Measurements from ENCODE around the gene CEP131.

Gene CEP131

GRCh38 chr17:81165246-81166032, 57.3 kb downstream of the CEP131 start, which contains the start of gene PVALEF (continued):
- TF ChIP-seq ZNF148 (tag by site-specific recombination; IDR thresholded peaks at IDR 0.05; ENCODE audit: borderline replicate concordance) (no peak), ZEB2 (tag by site-specific recombination; IDR thresholded peaks at IDR 0.05) (peak; percentile 69; the same call in 1 of the 2 replicates), ZNF423 (tag by site-specific recombination; IDR thresholded peaks at IDR 0.05) (0 out of 2 replicates have a peak, but pooled peaks have one; percentile 13), KLF8 (tag by site-specific recombination; IDR thresholded peaks at IDR 0.05) (no peak), ZNF76 (tag by site-specific recombination; IDR thresholded peaks at IDR 0.05; ENCODE audit: borderline replicate concordance, low read depth) (peak; percentile 17; the same call in 1 of the 2 replicates), ZNF157 (tag by site-specific recombination; IDR thresholded peaks at IDR 0.05) (no peak), ZNF398 (tag by site-specific recombination; IDR thresholded peaks at IDR 0.05) (0 out of 2 replicates have a peak, but pooled peaks have one; percentile 20), ZNF24 (tag by site-specific recombination; IDR thresholded peaks at IDR 0.05) (no peak), ZNF248 (tag by site-specific recombination; IDR thresholded peaks at IDR 0.05) (no peak), ZNF514 (tag by site-specific recombination; IDR thresholded peaks at IDR 0.05) (no peak), SCRT1 (tag by site-specific recombination; IDR thresholded peaks at IDR 0.05; ENCODE audit: borderline replicate concordance) (no peak), ZSCAN23 (tag by site-specific recombination; IDR thresholded peaks at IDR 0.05) (no peak), ELK4 (IDR thresholded peaks at IDR 0.05; ENCODE audit: borderline replicate concordance, low read depth, low read length) (no peak), ZBTB26 (tag by site-specific recombination; optimal IDR thresholded peaks at IDR 0.05) (peak; percentile 60), ZNF280C (tag by site-specific recombination; IDR thresholded peaks at IDR 0.05) (no peak), ZNF692 (tag by site-specific recombination; IDR thresholded peaks at IDR 0.05) (peak; percentile 85), YY1 (tag by site-specific recombination; IDR thresholded peaks at IDR 0.05) (peak; percentile 21; the same call in 1 of the 2 replicates), ZNF324 (tag by site-specific recombination; IDR thresholded peaks at IDR 0.05) (no peak), ZNF140 (tag by site-specific recombination; IDR thresholded peaks at IDR 0.05) (no peak), EGR2 (tag by site-specific recombination; IDR thresholded peaks at IDR 0.05; ENCODE audit: low read depth) (0 out of 2 replicates have a peak, but pooled peaks have one; percentile 10), GLIS1 (tag by site-specific recombination; IDR thresholded peaks at IDR 0.05) (peak; percentile 61; the same call in 1 of the 2 replicates), YY2 (tag by site-specific recombination; IDR thresholded peaks at IDR 0.05) (no peak), ZFP69B (tag by site-specific recombination; IDR thresholded peaks at IDR 0.05) (peak; percentile 75; the same call in 1 of the 2 replicates), ZBTB7A (tag by site-specific recombination; IDR thresholded peaks at IDR 0.05; ENCODE audit: low read depth) (0 out of 2 replicates have a peak, but pooled peaks have one; percentile 65), ZFHX2 (tag by site-specific recombination; conservative IDR thresholded peaks at IDR 0.05) (peak; percentile 62)
